ENCODE measurements around the gene TSPAN9. TPM values are rescaled to one million over a fixed set of nuclear protein-coding genes. Genes with fewer than 3 reads are reported as not detected.

Gene TSPAN9
- total and polyA plus RNA-seq, 9 donors, result 24.9 to 72.3 (median 55.7) TPM

GRCh38 chr12:3277306-3277943 lies 200.2 kb downstream of the TSPAN9 start:
- H3K27ac ChIP-seq, result no peak overlapping the region
- H3K9me3 ChIP-seq, result no peaks in the 10 kb centered on the region
- no peaks in the 10 kb centered on the region for H3K36me3 ChIP-seq
- H3K27me3 ChIP-seq, result no peaks in the 10 kb centered on the region
- H3K4me1 ChIP-seq (ENCODE audit: insufficient read depth), result peaks cover 6% of the 10 kb centered on the region
- WGBS, 3 donors, result 90 to 92% (median 91%) methylated on average over 18 of the region's 18 CpGs
- DNase-seq, result no peak
- TF ChIP-seq EP300 (IDR thresholded peaks at IDR 0.05), result no peak
- TF ChIP-seq CTCF (IDR thresholded peaks at IDR 0.05), result no peak
- no peak for TF ChIP-seq POLR2A (IDR thresholded peaks at IDR 0.05)
- no peak overlapping the region for H3K4me3 ChIP-seq
- intact Hi-C loops (cut with DNase I), result loop anchor here in 3 of 4 donors (5.0 to 10.0 kb wide), 5 partner anchors 73 to 205 kb away; partner anchors contain the start of gene TSPAN9 (in 1 of the 3)

GRCh38 chr12:3278681-3279414 lies 201.7 kb downstream of the TSPAN9 start:
- TF ChIP-seq EP300 (IDR thresholded peaks at IDR 0.05), result no peak
- TF ChIP-seq CTCF (IDR thresholded peaks at IDR 0.05), result no peak
- no peak for TF ChIP-seq POLR2A (IDR thresholded peaks at IDR 0.05)
- 86 to 92% (median 87%) methylated on average over 5 of the region's 5 CpGs for WGBS, 3 donors
- intact Hi-C loops (cut with DNase I), result loop anchor here in 3 of 4 donors (5.0 to 10.0 kb wide), 5 partner anchors 74 to 207 kb away; partner anchors contain the start of gene TSPAN9 (in 1 of the 3)

GRCh38 chr12:3279415-3279780 lies 202.2 kb downstream of the TSPAN9 start:
- Histone ChIP-seq H3K9me3 (no peaks in the 10 kb centered on the region), H3K27ac (no peak overlapping the region), H3K4me3 (no peak overlapping the region), H3K4me1 (ENCODE audit: insufficient read depth) (peaks cover 6% of the 10 kb centered on the region), H3K27me3 (no peaks in the 10 kb centered on the region), H3K36me3 (no peaks in the 10 kb centered on the region)
- DNase-seq, result no peak
- WGBS, 3 donors, result 65 to 72% (median 67%) methylated on average over 10 of the region's 10 CpGs
- TF ChIP-seq EP300 (IDR thresholded peaks at IDR 0.05) (no peak), CTCF (IDR thresholded peaks at IDR 0.05) (no peak), POLR2A (IDR thresholded peaks at IDR 0.05) (no peak)
- intact Hi-C loops (cut with DNase I), result loop anchor here in 3 of 4 donors (5.0 to 10.0 kb wide), 5 partner anchors 75 to 207 kb away; partner anchors contain the start of gene TSPAN9 (in 1 of the 3)

More at GRCh38 chr12:3278681-3279414, 201.7 kb downstream of the TSPAN9 start:
- Histone ChIP-seq H3K27me3 (no peaks in the 10 kb centered on the region), H3K9me3 (no peaks in the 10 kb centered on the region), H3K36me3 (no peaks in the 10 kb centered on the region), H3K4me1 (ENCODE audit: insufficient read depth) (peaks cover 6% of the 10 kb centered on the region), H3K27ac (no peak overlapping the region), H3K4me3 (no peak overlapping the region)
- no peak for DNase-seq

- TF ChIP-seq CTCF (IDR thresholded peaks at IDR 0.05) (no peak), POLR2A (IDR thresholded peaks at IDR 0.05) (no peak), EP300 (IDR thresholded peaks at IDR 0.05) (no peak)
- Histone ChIP-seq H3K27ac (no peak overlapping the region), H3K36me3 (no peaks in the 10 kb centered on the region), H3K27me3 (no peaks in the 10 kb centered on the region), H3K4me1 (ENCODE audit: insufficient read depth) (peaks cover 6% of the 10 kb centered on the region), H3K9me3 (no peaks in the 10 kb centered on the region), H3K4me3 (no peak overlapping the region)
- DNase-seq, result peak in 3 of 5 donors; percentile 53 to 76 (median 63)
- WGBS, 3 donors, result 13 to 36% (median 14%) methylated on average over 8 of the region's 8 CpGs
- intact Hi-C loops (cut with DNase I), result loop anchor here in 3 of 4 donors (5.0 to 10.0 kb wide), 5 partner anchors 75 to 208 kb away; partner anchors contain the start of gene TSPAN9 (in 1 of the 3)
Observed at GRCh38 chr12:3279832-3280231, 202.7 kb downstream of the TSPAN9 start.
